ENCODE measurements around the gene ECT2.

ECT2 gene, protein sequence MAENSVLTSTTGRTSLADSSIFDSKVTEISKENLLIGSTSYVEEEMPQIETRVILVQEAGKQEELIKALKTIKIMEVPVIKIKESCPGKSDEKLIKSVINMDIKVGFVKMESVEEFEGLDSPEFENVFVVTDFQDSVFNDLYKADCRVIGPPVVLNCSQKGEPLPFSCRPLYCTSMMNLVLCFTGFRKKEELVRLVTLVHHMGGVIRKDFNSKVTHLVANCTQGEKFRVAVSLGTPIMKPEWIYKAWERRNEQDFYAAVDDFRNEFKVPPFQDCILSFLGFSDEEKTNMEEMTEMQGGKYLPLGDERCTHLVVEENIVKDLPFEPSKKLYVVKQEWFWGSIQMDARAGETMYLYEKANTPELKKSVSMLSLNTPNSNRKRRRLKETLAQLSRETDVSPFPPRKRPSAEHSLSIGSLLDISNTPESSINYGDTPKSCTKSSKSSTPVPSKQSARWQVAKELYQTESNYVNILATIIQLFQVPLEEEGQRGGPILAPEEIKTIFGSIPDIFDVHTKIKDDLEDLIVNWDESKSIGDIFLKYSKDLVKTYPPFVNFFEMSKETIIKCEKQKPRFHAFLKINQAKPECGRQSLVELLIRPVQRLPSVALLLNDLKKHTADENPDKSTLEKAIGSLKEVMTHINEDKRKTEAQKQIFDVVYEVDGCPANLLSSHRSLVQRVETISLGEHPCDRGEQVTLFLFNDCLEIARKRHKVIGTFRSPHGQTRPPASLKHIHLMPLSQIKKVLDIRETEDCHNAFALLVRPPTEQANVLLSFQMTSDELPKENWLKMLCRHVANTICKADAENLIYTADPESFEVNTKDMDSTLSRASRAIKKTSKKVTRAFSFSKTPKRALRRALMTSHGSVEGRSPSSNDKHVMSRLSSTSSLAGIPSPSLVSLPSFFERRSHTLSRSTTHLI
- long read RNA-seq, full-length matches to known transcripts = 62 of 130 reads
- long read RNA-seq, partial matches to known transcripts = 31 of 130 reads
- long read RNA-seq, other reads (novel, unspliced or antisense) = 37 of 130 reads

DNA sequence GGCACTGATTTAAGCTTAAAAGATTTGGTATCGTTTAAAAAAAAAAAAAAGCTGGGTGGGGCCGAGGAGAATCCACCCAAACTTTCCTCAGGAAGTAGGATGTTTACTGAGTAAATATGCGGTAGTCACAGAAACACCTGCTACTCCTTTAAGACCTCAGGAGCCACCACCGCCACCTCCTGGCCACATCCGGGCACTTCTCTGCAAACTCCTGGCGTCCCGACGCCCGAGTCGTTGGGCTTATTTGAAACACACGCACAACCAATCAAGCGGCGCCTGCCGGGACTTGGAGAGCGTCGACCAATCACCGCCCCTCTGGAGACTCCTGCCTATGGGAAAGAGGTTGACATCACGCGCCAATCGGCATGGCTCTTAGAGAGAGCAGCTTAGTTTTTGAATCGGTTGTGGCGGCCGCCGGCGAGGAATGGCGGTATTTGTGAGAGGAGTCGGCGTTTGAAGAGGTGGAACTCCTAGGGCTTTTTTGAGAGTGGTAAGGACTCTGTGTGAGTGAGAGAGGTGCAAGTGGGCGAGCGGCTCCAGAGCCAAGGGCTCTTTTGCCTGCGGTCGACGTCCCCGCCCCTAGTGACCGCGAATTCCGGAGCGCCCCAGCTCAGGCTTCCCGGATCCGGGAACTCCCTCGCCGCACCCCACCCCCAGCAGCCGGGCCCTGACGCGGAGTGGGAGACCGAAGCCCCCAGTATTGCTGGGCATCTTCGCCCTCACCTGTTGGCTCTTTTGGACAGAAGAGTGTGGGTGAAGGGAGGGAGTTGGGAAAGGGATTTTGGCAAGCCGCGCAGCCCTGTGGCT is at the start of gene ECT2:
ECT2 (plus strand) TSS at position 359 of the 807 bp plus-strand sequence. CDS start 3,805 bp downstream, outside the sequence.
- Histone ChIP-seq H3K4me3 (replicated peaks; ENCODE audit: insufficient read depth, low read length) (peak within 1 kb of the TSS; percentile 81), H3K27me3 (ENCODE audit: insufficient read depth, poor library complexity, severe bottlenecking) (no peaks in the 10 kb centered on the region), H3K27ac (replicated peaks) (peak within 1 kb of the TSS; percentile 93)
- peak; percentile 94 to 99 for DNase-seq (ENCODE audit: low read depth in 1 of 2, low spot score in 1 of 2)
- TF ChIP-seq, protein P1, sequence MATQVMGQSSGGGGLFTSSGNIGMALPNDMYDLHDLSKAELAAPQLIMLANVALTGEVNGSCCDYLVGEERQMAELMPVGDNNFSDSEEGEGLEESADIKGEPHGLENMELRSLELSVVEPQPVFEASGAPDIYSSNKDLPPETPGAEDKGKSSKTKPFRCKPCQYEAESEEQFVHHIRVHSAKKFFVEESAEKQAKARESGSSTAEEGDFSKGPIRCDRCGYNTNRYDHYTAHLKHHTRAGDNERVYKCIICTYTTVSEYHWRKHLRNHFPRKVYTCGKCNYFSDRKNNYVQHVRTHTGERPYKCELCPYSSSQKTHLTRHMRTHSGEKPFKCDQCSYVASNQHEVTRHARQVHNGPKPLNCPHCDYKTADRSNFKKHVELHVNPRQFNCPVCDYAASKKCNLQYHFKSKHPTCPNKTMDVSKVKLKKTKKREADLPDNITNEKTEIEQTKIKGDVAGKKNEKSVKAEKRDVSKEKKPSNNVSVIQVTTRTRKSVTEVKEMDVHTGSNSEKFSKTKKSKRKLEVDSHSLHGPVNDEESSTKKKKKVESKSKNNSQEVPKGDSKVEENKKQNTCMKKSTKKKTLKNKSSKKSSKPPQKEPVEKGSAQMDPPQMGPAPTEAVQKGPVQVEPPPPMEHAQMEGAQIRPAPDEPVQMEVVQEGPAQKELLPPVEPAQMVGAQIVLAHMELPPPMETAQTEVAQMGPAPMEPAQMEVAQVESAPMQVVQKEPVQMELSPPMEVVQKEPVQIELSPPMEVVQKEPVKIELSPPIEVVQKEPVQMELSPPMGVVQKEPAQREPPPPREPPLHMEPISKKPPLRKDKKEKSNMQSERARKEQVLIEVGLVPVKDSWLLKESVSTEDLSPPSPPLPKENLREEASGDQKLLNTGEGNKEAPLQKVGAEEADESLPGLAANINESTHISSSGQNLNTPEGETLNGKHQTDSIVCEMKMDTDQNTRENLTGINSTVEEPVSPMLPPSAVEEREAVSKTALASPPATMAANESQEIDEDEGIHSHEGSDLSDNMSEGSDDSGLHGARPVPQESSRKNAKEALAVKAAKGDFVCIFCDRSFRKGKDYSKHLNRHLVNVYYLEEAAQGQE (IDR thresholded peaks at IDR 0.05; ENCODE audit: insufficient replicate concordance, low read depth) = no peak
- TF ChIP-seq, protein P2, sequence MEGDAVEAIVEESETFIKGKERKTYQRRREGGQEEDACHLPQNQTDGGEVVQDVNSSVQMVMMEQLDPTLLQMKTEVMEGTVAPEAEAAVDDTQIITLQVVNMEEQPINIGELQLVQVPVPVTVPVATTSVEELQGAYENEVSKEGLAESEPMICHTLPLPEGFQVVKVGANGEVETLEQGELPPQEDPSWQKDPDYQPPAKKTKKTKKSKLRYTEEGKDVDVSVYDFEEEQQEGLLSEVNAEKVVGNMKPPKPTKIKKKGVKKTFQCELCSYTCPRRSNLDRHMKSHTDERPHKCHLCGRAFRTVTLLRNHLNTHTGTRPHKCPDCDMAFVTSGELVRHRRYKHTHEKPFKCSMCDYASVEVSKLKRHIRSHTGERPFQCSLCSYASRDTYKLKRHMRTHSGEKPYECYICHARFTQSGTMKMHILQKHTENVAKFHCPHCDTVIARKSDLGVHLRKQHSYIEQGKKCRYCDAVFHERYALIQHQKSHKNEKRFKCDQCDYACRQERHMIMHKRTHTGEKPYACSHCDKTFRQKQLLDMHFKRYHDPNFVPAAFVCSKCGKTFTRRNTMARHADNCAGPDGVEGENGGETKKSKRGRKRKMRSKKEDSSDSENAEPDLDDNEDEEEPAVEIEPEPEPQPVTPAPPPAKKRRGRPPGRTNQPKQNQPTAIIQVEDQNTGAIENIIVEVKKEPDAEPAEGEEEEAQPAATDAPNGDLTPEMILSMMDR (IDR thresholded peaks at IDR 0.05; ENCODE audit: insufficient read depth, low read length) = peak; percentile 82
- TF ChIP-seq POLR2AphosphoS5 (IDR thresholded peaks at IDR 0.05; ENCODE audit: low read depth) = peak; percentile 47

DNA sequence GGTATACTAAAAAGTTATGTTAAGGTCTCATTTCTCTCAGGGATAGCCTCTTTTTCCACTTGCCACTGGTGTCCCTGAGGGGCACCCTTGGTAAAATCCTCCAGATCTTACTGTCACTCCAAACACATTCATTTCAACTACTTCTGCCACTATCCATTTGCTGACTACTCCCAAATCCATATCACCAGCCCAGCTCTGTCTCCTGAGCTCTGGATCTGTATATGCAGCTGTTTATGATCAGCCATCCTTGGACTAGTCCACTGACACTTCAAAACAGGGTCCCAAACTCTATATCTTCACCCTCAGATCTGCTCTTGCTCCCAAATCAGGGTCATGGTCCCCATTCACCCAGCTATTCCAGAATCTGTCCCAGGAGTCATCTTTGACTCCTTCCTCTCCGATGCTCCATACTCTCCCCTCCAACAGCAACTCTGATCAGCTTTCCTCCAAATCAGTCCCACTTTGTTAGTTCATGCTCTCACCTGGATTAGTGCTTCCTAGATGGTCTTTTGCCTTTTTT is 49.5 kb upstream of the ECT2 start:
- TF ChIP-seq GABPA (IDR thresholded peaks at IDR 0.05; ENCODE audit: low read depth) (no peak), SPI1 (IDR thresholded peaks at IDR 0.05; ENCODE audit: borderline replicate concordance, low read depth) (no peak), POLR2AphosphoS5 (IDR thresholded peaks at IDR 0.05; ENCODE audit: low read depth) (no peak)
- TF ChIP-seq, protein P1 (IDR thresholded peaks at IDR 0.05; ENCODE audit: insufficient replicate concordance, low read depth) = no peak
- TF ChIP-seq, protein P2 (IDR thresholded peaks at IDR 0.05; ENCODE audit: insufficient read depth, low read length) = no peak
- no peaks in the 10 kb centered on the region for H3K27me3 ChIP-seq (ENCODE audit: insufficient read depth, poor library complexity, severe bottlenecking)
- no peak overlapping the region for H3K27ac ChIP-seq (replicated peaks)
- DNase-seq (ENCODE audit: low read depth in 1 of 2, low spot score in 1 of 2) = no peak
- no peak overlapping the region for H3K4me3 ChIP-seq (replicated peaks; ENCODE audit: insufficient read depth, low read length)

DNA sequence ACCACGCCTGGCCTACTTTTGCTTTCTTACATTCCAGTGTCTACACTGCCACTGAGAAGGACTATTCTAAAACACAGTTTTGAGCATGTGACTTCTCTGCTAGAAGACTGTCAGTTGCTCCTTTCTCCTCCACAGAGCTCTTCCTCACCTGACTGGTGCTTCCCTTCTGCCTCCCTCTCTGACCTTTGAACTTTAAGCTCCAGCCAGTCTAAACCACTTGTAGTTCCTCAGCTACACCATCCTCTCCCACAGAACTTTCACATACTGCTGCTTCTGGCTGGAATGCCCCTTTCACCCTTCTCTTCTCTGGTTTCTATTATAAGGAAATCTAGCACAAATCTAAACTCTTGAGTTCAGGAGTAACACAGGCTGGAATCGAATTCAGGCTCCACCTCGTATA is 48.8 kb upstream of the ECT2 start:
- H3K27ac ChIP-seq (replicated peaks) = no peak overlapping the region
- no peaks in the 10 kb centered on the region for H3K27me3 ChIP-seq (ENCODE audit: insufficient read depth, poor library complexity, severe bottlenecking)
- TF ChIP-seq, protein P1 (IDR thresholded peaks at IDR 0.05; ENCODE audit: insufficient replicate concordance, low read depth) = no peak
- TF ChIP-seq GABPA (IDR thresholded peaks at IDR 0.05; ENCODE audit: low read depth) = no peak
- TF ChIP-seq, protein P2 (IDR thresholded peaks at IDR 0.05; ENCODE audit: insufficient read depth, low read length) = no peak
- no peak for TF ChIP-seq POLR2AphosphoS5 (IDR thresholded peaks at IDR 0.05; ENCODE audit: low read depth)
- TF ChIP-seq SPI1 (IDR thresholded peaks at IDR 0.05; ENCODE audit: borderline replicate concordance, low read depth) = no peak
- DNase-seq (ENCODE audit: low read depth in 1 of 2, low spot score in 1 of 2) = peak in 1 of 2 experiments; percentile 26
- H3K4me3 ChIP-seq (replicated peaks; ENCODE audit: insufficient read depth, low read length) = no peak overlapping the region
